H1 (cell line): ENCODE measurements around the gene SSTR3. TPM values are rescaled to one million over a fixed set of nuclear protein-coding genes. Genes with fewer than 3 reads are reported as not detected.

Source experiments
- GTF2F1 ChIP-seq: IDR thresholded peaks from 2 replicates; pipeline ENCODE4 v1.6.1; 2012; ENCODE audit warnings: low read depth, low read length, improper control_type of control experiment, borderline replicate concordance
- KDM1A ChIP-seq: fragments of 200-600, 300-600 bp; sonication (generic); IDR thresholded peaks from 2 replicates; pipeline ENCODE4 v1.7.1; 2016; ENCODE audit warnings: mild to moderate bottlenecking, low read length, borderline replicate concordance
- POU5F1 ChIP-seq: IDR thresholded peaks from 2 replicates; pipeline ENCODE4 v1.6.1; 2011; ENCODE audit warnings: low read depth, mild to moderate bottlenecking, low read length, moderate library complexity
- RNF2 ChIP-seq: fragments of 200-900, 300-1000 bp; sonication (generic); IDR thresholded peaks from 2 replicates; pipeline ENCODE4 v1.7.1; 2016; ENCODE audit warnings: borderline replicate concordance, low read depth, mild to moderate bottlenecking, antibody characterized with exemption, low read length; ENCODE audit not compliant: poor library complexity, severe bottlenecking; ENCODE audit errors: missing control alignments
- SAP30 ChIP-seq: fragments of 300-600 bp; sonication (generic); IDR thresholded peaks from 2 replicates; pipeline ENCODE4 v1.7.1; 2012; ENCODE audit warnings: low read length, moderate library complexity, mild to moderate bottlenecking, inconsistent platforms; ENCODE audit not compliant: insufficient read depth, insufficient replicate concordance
- TAF1 ChIP-seq: IDR thresholded peaks from 2 replicates; pipeline ENCODE4 v1.6.1; 2011; ENCODE audit warnings: mild to moderate bottlenecking, low read depth, low read length
- polyA plus RNA-seq, 7 experiments: library from polyadenylated mRNA; depleted of rRNA in 3 of 7; stranded (reverse) in 5 of 7; unstranded in 2 of 7; fragments of >200 nt in 5 of 7; fragments of 200-250 nt in 2 of 7; gene quantifications; 1 replicate in 5 of 7; 2 replicates in 1 of 7; 4 replicates in 1 of 7; pipeline versions ENCODE4 v1.2.1 to v1.2.3, GENCODE V29; 2011 to 2013; ENCODE audit warnings: missing spikeins in 2 of 7, mixed read lengths in 2 of 7
- total RNA-seq: library from RNA; stranded (reverse); fragmentation: NEBNext Ultra II Directional; extraction: Animal tissue kit (Norgen Biotek cat#: 25700); gene quantifications from 2 replicates; pipeline ENCODE4 v1.2.1, GENCODE V29; 2021
- TF ChIP-seq, protein P1 (sequence below), 3 experiments: IDR thresholded peaks; 1 replicate in 2 of 3; 2 replicates in 1 of 3; pipeline versions ENCODE4 v1.5.1 to v1.6.1; 2011; ENCODE audit warnings: low read length in 3 of 3, mild to moderate bottlenecking in 3 of 3, inconsistent platforms in 2 of 3, low read depth in 1 of 3, moderate library complexity in 1 of 3; ENCODE audit not compliant: insufficient read depth in 1 of 3; ENCODE audit errors: control extremely low read depth in 1 of 3

Gene SSTR3
- total and polyA plus RNA-seq, 2 of the 8 experiments (the other 6 are each of a cell fraction or from before 2014, with no cell fraction given), result 0.22 to 0.77 TPM

DNA sequence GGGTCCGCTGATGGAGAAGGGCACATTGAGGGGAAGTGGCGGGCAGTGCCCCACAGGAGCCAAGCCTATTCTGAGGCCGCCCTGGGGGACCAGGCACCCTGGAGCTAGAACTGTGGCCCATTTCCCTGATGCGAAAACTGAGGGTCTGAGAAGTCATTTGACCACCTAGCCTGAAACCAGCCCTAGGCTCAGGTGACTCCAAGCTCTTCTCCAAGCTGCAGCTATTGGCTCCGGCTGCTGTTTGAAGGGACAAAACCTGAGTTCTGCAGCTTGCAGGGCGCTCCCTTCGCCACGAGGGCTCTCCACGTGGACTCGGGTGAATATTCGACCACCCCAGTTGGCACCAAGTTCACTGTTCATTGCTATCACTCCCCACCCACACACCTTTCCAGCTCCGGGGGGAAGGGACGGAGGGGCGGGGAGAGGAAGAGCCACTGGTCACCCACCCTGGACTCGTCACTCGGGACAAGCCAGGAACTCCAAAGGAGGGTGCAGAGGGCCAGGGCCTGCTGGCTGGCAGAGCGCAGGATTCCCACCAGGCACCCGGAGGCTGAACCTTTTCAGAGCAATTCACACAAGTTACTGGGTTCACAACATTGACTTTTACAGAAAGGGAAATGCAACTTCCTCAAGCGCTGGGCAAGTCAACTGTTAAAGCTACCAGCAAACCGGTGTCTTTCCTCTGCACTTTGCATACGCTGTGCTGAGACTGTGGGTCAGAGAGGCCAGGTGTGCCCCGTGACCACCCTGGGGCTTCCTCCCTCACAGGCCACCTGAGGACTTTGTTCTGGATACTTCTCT is 32.8 kb upstream of the SSTR3 start (continued):
- TF ChIP-seq, protein P1, sequence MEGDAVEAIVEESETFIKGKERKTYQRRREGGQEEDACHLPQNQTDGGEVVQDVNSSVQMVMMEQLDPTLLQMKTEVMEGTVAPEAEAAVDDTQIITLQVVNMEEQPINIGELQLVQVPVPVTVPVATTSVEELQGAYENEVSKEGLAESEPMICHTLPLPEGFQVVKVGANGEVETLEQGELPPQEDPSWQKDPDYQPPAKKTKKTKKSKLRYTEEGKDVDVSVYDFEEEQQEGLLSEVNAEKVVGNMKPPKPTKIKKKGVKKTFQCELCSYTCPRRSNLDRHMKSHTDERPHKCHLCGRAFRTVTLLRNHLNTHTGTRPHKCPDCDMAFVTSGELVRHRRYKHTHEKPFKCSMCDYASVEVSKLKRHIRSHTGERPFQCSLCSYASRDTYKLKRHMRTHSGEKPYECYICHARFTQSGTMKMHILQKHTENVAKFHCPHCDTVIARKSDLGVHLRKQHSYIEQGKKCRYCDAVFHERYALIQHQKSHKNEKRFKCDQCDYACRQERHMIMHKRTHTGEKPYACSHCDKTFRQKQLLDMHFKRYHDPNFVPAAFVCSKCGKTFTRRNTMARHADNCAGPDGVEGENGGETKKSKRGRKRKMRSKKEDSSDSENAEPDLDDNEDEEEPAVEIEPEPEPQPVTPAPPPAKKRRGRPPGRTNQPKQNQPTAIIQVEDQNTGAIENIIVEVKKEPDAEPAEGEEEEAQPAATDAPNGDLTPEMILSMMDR (IDR thresholded peaks at IDR 0.05; ENCODE audit: control extremely low read depth in 1 of 3, insufficient read depth in 1 of 3, low read depth in 1 of 3, low read length in 3 of 3), result no peak
- TF ChIP-seq TAF1 (no peak), GTF2F1 (no peak), KDM1A (no peak), RNF2 (no peak), SAP30 (no peak), POU5F1 (no peak)
